ENCODE results near the gene ARL2.

DNA sequence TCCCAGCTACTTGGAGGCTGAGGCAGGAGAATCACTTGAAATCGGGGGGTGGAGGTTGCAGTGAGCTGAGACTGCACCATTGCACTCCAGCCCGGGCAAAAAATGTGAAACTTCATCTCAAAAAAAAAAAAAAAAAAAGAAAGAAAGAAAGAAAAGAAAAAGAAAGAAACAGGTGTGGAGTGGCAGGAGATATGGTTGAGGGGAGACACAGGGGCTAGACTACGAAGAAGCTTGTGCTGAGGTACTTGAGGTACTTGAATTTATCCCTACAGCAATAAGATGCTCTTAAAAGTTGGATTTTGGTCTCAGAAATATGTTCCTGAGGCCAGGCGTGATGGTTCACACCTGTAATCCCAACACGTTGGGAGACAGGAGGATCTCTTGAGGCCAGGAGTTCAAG is 39.8 kb upstream of the ARL2 start:
- TF ChIP-seq, protein P1, sequence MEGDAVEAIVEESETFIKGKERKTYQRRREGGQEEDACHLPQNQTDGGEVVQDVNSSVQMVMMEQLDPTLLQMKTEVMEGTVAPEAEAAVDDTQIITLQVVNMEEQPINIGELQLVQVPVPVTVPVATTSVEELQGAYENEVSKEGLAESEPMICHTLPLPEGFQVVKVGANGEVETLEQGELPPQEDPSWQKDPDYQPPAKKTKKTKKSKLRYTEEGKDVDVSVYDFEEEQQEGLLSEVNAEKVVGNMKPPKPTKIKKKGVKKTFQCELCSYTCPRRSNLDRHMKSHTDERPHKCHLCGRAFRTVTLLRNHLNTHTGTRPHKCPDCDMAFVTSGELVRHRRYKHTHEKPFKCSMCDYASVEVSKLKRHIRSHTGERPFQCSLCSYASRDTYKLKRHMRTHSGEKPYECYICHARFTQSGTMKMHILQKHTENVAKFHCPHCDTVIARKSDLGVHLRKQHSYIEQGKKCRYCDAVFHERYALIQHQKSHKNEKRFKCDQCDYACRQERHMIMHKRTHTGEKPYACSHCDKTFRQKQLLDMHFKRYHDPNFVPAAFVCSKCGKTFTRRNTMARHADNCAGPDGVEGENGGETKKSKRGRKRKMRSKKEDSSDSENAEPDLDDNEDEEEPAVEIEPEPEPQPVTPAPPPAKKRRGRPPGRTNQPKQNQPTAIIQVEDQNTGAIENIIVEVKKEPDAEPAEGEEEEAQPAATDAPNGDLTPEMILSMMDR (IDR thresholded peaks at IDR 0.05; ENCODE audit: low read length), result no peak
- TF ChIP-seq EZH2phosphoT487 (IDR thresholded peaks at IDR 0.05; ENCODE audit: low read length) (no peak), EZH2 (optimal IDR thresholded peaks at IDR 0.05; ENCODE audit: low read depth, low read length) (no peak)
